ENCODE data around the gene PPM1A.

- TF ChIP-seq POLR2A (IDR thresholded peaks at IDR 0.05), result no peak
- no peak for TF ChIP-seq CTCF (IDR thresholded peaks at IDR 0.05)
These were observed 26.2 kb upstream of the PPM1A start for GRCh38 chr14:60222820-60223219.

Measured in tibial nerve (tissue), 3 donors.